Right hindlimb (tissue), 1 donor: Measurements from ENCODE around the gene SS18L1.
A peak's percentile ranks its signal among the peaks of the same experiment; 100 is the strongest.
"Not testable (repeated sequence)": the region's sequence is repeated elsewhere in the genome, so short reads cannot be mapped to it uniquely, and the experiment has no call there.

ENCODE experiments used
- DNase-seq: peaks from one replicate; pipeline ENCODE4 v3.0.0-alpha.2; 2018

The SS18L1 gene

DNA sequence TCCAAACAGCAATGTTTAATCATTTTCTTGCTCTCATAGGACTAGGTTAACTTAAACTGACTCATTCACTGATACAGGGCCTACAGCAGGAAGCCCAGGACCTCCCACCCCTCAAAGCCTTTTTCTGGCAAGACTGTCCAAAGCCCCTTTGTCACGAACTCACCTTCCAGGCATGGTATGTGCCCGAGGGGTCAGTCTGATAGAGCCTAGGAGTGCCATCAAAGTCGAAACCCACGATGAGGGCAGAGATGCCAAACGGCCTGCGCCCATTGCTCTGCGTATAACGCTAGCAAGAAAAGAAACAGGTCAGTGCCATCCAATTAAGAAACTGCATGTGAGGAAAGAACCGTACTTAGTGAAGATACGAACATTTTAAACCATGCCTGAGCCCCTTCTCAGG is 4.7 kb upstream of the SS18L1 start:
- DNase-seq, result no peak

DNA sequence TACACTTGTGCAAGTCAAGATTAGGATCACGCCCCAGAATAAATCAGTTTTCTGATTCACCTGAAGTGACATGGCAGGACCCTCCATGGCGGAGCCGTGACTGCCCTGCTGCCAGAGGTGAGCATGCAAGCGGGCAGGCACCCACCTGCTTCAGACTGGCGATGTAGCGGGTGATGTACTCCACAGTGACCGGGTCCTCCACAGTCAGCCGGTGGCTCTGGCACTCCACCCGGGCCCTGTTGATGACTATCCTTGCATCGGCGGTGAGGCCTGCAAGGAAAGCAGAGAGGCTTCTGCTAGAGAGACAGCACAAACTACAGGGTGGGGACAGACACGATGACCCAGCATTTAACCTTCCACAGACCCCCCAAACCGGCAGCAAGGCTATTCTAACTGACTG is 3.9 kb upstream of the SS18L1 start:
- no peak for DNase-seq

GRCh38 chr20:62141043-62141396 is 2.5 kb upstream of the SS18L1 start:
- no peak for DNase-seq

GRCh38 chr20:62141397-62142251 is 1.9 kb upstream of the SS18L1 start:
- no peak for DNase-seq

- peak; percentile 41 for DNase-seq
Measured at GRCh38 chr20:62142252-62143080, 1.1 kb upstream of the SS18L1 start.

DNA sequence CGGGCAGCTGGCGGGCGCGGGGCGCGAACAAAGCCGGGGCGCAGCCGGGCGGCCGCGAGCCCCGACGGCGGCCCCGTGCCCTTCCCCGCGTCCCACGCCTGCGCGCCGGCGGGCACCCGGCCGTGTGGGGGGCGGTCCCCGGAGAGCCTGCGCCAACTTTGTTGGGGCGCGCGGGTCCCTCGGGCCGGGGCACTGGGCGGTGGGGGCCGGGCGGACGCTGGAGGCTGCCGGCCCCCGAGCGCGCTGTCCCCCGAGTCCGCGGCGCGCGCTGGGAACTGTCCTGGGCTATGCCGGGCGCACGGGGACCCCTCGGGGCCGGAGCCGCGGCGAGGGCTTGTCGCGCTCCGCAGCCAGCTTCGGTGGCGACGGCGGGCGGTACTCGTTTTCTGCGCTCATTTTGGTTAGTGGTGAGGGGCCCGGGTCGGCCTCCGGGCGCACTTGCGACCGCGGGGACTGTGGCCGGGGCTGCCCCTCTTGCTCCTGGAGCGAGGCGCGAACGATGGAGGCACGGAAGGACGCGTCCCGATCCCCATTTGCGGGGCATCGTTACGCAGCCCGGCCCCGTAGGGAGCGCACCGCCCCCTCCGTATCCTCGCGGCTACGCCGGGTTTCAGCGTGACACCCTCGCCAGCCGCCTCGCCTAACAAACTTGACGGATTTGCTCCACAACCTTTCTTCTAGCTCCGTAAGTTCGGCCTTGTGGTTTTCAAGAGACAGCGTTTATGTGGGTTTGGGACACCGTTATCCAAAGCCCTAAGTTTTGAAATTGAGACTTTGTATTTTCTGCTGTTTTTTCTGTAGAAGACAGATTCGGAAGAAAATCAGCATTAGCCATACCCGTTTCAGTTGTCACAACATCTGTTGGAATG is 622 bp downstream of the SS18L1 start:
- peak; percentile 53 for DNase-seq

DNA sequence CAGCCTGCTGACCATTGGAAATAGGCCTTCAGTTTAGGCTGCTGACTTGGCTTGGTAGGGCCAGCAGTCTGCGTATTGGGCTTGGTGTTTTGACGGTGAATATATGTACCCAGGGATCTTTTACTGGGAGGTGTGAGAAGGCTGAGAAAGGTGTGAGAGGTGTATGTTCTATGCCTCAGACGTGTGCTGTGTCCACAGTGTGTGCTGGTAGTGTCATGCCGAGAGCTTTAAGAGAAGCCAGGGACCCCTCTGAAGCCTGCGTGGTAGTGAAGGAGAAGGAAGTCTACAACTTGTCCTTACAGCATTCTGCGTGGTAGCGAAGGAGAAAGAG is 2.1 kb downstream of the SS18L1 start:
- DNase-seq, result no peak

DNA sequence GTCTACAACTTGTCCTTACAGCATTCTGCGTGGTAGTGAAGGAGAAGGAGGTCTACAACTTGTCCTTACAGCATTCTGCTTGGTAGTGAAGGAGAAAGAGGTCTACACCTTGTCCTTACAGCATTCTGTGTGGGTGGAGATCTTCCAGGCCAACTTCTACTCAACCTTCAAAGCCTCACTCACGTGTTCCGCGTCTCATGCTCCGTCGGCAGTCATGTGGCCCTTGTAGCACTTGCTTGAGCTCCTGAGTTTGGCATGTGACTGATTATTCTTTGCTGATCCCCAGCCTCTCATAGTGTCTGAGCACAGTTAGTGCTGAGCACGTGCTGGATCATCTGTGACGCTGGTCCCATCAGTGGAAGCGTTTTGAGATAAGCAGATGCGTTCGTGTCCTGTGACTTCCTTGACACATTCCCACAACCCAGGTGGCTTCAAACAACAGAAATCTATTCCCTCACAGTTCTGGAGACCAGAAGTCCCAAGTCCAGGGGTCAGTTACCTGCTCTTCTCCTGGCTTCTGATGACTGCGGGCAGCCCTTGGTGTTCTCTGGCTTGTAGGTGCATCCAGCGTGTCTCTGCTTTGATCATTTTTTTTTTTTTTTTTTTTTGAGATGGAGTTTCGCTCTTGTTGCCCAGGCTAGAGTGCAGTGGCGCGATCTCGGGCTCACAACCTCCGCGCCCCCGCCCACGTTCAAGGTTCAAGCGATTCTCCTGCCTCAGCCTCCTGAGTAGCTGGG is 2.6 kb downstream of the SS18L1 start:
- no peak for DNase-seq

DNA sequence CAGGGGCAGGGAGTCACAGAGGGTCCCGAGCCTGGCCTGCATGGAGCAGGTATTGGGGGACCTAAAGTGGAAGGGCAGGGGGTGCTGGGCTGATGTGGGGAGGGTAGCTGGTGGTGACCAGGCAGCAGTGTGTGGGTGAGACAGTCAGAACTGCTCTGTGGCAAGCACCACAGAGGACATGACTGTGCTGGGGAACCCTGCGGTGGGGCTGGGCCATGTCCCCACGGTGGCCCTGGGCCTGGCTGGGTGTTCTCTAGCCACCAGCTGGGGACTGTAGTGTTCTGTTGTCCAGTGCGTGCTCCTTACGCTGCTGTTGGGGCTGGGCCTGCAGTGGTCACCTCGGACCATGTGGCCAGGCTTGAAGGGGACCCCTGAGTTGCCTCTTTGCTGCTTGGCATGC is 3.6 kb downstream of the SS18L1 start:
- no peak for DNase-seq

DNA sequence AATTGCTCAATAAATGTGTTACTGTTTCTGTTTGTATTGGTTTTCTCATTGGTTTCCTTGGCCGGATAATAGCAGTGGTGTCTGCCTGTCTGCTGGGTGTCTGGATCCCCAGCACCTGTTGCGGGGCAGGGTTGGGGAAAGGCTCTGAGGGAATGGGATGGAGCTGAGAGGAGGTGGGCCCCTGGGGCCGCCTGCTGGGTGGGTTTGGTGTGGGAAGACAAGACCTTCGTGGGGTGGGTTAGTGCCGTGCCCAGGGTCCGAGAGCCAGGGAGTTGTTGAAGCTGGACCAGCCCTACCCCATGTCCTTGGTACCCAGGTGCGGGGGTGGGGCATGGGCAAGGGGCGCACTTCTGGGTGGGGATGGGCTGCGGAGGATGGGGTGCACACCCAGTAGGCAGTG is 4.0 kb downstream of the SS18L1 start:
- DNase-seq, result no peak

- DNase-seq, result not testable (repeated sequence)
Measured at GRCh38 chr20:62148383-62148782, 4.8 kb downstream of the SS18L1 start.

- DNase-seq, result no peak
Measured at GRCh38 chr20:62148908-62149314, 5.3 kb downstream of the SS18L1 start.

DNA sequence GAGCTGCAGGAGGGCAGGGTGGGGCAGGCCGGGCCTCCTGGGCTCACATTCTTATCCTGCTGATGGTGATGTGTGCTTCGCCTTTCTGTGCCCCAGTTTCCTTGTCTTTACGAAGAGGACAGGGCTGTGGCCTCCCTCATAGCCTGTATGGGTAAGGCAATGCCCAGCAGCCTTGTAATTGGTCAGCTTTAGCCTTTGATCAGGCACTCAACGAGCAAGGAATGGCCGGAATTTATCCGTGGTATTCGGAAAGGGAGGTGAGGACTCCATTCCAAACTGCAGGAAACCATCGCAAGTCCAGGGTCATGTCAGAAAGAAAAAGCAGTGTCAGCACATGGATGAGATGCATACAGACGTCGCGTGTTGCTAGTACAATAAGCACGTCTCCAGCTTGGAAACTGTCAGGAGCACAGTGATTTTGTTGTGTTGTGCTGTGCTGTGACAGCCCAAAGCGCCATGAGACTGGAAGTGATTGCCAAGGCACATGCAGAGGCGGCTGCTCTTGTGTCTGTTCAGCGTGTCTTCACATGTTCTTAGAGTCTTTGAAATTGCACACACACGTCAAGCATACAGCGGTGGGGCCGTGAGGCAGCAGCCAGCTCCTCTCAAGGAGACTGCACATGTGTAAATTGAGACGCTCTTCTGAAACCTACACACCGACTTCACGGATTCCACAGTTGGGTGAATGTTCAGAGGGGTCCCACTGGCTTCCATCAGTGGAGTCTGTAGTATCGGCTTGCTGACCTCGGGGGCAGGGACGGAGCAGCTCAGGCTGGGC is 6.2 kb downstream of the SS18L1 start:
- no peak for DNase-seq

DNA sequence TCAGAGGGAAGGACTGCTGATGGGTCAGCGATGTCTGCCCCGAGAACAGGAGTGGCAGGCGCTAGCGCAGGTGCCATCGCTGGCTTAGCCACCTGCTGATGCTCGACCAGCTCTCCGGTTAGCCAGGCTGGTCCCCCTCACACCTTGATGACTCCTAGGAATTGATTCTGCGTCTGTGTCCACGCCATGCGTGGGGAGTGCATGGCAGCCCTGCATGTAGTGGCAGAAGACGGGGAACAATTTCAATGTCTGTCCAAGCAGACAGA is 6.7 kb downstream of the SS18L1 start:
- DNase-seq, result no peak

GRCh38 chr20:62151225-62151624 is 7.7 kb downstream of the SS18L1 start:
- no peak for DNase-seq

DNA sequence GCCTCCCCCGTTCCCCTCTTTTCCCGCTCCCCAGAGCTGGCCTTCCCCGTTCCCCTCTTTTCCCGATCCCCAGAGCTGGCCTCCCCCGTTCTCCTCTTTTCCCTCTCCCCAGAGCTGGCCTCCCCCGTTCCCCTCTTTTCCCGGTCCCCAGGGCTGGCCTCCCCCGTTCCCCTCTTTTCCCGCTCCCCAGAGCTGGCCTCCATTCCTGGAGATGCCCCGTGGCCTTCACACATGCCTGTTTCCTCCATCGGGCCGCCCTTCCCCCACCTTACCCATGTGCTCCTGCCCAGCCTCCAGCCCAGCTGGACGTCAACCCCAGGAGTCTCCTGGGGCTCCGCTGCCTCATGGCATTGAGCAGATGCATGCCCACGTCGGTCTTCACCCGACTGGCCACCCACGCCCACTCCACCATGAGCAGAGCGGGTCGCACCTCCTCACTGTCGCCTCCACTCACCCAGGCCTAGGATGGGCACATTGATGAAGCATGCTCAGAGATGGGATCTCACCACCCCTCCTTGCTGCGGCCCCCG is 8.3 kb downstream of the SS18L1 start:
- DNase-seq, result no peak

GRCh38 chr20:62155428-62156253 is 12.1 kb downstream of the SS18L1 start:
- DNase-seq, result no peak

GRCh38 chr20:62156254-62156556 is 12.6 kb downstream of the SS18L1 start:
- DNase-seq, result no peak

DNA sequence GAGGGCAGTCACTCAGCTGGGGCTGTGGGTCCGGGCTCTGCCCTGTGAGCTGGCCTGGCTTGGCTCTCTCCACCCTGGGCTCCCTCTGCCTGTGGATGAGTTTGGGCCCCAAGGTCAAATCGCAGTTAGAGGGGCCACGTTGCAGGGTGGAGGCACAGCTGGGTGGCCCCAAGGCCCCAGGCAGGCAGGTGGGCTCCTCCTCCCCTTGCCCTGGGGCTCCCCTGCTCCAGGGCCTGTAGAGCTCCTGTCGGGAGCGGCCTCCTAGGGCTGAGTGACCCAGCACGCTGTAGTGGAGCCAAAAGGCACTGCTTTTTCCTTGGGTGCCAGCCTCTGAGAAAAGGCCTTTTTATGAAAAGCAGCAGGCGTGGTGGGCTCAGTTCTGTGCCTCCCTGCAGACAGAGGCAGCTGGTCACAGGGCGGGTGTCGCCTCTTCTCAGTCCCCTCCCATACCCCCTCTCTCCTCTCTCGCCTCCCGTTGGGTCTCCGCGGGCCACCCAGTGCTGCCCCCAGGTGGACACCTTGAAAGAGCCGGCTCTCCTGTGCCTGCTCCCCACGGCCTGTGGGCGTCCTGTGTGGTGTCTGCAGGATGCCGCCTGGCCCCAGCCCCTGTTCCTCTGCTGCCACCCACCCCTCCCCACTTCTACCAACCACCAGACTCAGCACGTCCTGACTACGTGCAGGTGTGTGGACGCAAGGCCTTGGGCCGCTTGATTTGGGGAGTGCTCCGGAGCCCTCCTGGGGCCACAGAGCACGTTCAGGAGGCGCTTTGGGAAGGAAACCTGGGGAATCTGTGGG is 13.2 kb downstream of the SS18L1 start:
- DNase-seq, result peak; percentile 68

- DNase-seq, result no peak
Measured at GRCh38 chr20:62157387-62158087, 14.0 kb downstream of the SS18L1 start.
